NCI-H748 treated with DMSO at 0.1 percent for 48 hours (cell line): ENCODE measurements around the gene KCNK15.
"Not testable (repeated sequence)": the region's sequence is repeated elsewhere in the genome, so short reads cannot be mapped to it uniquely, and the experiment has no call there.

Experiments used
- DNase-seq: peaks from one replicate; lab custom pipeline; 2025; lab: John Stamatoyannopoulos, UW

KCNK15 gene

DNA sequence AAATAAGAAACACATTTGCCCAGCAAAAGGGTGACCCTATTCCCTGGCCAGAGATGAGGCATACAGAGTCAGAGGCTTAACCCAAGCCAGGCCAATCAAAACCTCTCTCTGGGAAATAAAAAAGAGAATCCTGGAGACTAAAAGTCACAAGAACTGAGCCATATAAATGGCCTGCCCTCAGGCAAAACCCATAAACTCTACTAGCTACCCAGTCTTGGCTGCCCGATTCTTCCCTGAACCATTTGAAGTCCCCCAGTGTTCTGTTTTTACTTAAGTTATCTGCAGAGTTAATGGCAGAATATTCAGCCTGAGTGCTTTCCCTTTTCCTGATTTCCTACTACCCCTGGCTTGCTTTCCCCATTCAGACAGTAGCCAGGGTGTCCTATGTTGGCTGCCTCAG is 13.9 kb downstream of the KCNK15 start:
- DNase-seq: no peak

DNA sequence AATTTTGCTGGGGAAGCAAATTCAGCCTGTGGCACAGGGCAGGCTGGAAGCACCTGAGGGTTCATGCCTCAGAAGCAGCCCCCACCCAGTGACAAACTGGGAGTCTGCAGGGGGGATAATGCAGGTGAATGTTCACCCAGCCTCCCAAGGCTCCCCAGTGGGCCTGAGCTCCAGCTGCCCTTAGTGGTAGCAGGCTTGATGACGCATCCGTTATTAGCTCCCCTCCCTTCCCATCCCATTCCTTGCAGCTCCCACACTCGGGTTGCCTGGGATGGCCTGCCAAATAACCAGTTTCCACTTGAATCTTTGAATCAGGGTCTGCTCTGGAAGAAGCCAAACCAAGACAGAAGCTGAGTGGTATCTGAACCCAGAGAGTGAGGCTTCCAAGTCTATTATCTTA is 15.8 kb downstream of the KCNK15 start:
- no peak for DNase-seq

DNA sequence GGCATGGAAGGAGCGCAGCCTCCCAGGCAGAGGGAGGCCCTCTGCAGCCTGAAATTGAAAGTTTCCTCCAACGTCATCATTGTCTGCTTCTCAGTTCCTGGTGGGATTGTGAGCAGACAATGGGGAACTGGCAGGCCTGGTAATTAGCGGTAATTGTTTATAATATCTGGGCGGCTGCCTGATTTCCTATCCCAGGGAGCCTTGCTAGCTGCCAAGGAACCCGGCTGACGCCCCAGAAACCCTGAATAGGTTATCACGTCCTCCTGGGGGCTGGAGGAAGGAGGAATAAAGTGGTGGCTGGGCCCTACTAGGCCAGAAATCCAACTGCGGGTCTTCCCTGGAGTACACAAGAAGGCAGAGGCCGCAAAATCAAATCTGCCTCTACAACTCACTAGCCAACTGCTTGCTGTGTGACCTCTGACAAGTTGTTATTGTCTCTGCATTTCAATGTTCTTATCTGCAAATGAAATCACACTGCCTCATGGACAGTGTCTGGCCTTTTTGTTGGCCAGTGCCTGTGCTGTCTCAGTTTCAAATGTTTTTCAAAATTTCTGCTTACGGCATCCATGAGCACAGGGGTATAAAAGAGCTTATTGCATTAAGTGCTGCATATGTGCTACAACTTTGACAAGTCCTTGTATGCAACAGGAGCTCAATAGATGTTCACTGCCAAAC is 16.9 kb downstream of the KCNK15 start:
- no peak for DNase-seq

DNA sequence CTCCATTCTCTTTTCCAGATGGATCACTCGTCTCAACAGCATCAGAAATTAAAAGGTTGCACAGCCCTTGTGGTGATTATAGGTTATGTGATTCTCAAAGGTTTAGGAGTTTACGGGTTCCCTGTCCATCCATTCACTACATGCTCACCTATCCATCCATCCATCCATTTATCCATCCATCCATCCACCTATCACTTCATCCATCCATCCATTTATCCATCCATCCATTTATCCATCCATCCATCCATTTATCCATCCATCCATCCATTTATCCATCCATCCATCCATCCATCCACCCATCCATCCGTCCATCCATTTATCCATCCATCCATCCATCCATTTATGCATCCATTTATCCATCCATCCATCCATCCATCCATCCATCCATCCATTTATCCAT is 18.1 kb downstream of the KCNK15 start:
- not testable (repeated sequence) for DNase-seq

DNA sequence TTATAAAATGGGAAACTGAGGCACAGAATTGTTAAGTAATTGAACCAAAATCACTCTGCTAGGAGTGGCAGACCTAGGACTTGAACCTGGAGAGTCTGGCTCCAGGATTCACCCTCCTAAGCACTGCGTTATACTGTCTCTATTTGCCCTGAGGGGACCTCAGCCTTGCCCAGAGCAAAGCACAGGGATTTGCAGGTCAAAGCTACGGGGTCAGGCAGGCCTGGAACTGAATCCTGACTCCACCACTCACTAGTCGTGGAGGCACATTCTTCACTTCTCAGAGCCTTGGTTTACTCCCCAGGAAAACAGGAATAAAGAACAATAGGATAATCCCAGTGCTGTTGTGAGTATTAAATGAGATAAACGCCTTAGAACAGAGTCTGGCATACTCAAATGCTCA is 19.4 kb downstream of the KCNK15 start:
- DNase-seq: no peak

DNA sequence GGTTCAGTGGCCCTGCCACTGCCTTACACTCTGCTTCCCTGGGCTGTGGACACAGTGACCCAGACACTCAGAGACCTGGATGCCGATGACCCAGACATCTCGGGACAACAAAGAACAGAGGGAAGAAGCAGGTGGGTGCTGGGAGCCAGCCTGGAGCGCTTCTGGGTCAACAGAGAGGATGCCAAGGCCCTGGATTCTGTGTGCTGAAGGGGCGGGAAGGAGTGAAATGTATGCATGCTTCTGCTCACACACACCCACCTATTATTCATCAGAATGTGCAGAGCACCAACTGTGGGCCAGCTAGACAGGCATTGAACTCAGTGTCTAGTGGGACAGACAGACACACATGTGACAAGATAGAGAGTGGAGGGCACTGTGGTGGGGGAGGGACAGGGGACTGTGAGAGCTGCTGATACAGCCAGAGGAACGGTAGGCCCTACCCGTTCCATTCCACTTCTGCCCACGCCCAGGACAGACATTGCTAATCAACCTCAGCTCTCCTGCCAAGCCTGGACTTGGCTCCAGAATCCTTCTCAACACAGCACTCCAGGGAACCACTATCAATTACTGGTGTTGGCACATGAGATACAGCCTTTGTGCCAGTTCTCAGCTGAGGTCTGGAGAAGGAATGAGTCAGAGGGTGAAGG is 20.2 kb downstream of the KCNK15 start:
- DNase-seq: no peak

DNA sequence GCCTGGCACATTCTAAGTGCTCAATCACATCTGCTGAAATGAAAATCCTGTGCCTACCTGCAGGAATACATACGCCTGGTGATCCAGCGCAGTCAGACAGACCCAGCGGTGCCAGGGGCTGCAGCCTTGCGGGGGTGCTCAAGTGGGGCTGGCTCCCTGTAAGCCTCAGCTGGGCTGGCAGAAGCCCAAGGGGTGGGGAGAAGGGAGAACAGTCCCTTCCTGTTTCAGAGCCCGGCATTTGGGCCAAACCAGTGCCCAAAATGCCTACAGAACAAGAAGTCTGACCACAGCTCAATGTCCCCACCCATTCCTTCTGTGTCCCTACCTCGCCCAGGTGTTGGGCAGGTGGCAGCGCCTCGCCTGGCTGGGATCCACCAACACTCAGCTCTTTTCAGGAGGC is 22.6 kb downstream of the KCNK15 start:
- no peak for DNase-seq

DNA sequence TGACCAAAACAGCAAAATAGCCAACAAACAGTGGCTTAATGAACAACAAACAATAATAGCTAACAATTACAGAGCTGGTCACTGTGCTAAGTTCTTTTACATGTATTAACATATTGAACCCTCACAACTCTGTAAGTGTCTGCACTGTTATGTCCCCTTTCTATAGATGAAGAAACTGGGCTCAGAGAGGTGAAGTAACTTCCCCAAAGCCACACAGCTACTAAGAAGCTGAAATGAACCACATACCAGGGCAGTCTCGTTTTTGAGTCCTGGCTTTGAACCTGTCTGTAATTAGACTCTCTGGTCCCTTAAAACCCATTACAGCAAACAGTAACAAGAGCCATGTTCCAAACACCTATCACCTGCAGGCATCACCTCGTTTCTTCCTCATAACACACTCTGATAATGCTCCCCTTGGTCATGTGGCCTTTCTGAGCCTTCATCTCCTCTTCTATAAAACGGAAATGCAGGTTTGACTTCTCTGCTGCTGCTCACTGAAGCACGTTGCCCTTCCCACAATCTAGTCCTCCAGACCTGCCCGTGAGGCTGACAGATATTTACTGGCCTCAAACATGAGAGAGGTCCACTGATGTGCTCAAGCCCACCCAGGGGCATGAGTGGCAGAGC is 23.3 kb downstream of the KCNK15 start:
- DNase-seq: no peak

DNA sequence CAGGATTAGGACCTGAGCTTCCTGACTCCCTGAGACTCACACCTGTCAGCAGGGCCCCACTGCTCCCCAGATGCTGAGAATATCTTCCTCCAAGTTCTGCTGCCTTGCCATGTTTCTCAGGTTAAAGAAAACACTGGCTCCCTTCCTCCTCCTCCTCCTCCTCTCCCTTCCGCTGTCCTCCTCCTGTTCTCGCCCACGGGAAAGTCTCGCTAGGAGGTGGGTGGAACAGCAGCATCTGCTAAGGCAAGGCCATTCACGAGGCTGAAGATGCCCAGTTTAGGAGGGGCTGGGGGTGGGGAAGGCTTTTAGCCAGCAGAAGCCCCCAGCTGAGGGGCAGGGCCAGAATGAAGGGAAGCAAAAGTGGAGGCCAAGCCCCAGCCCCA is 23.8 kb downstream of the KCNK15 start:
- DNase-seq: no peak

DNA sequence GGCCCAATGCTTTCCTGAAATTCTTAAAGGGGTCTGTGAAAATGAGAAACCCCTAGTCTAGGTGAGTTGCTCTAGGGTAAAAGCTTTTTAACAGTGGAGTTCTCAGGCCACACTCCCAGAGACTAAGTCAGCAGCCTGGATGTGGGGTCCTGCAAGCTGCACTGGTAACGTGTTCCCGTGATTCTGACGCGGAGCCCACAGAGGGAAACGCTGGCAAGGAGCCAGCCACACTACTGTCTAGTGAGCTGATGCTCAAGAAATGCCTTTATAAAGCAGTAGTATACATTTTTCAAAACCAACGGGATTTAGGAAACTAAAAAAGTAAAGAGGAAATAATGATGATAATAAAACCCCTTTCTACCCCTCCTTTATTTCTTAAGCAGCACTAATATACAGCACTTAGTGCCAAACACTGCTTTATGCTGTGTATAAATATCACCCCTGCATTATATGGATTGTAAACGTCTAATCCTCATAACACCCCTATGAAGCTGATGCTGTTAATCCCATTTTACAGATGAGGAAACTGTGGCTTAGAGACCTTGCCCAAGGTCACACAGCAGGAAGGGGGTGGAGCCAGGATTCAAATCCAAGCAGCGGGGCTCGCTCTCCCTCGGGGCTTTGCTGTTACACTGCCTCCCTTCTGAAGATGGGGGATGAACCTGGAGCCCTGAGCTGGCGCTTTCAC is 25.0 kb downstream of the KCNK15 start:
- DNase-seq: no peak

DNA sequence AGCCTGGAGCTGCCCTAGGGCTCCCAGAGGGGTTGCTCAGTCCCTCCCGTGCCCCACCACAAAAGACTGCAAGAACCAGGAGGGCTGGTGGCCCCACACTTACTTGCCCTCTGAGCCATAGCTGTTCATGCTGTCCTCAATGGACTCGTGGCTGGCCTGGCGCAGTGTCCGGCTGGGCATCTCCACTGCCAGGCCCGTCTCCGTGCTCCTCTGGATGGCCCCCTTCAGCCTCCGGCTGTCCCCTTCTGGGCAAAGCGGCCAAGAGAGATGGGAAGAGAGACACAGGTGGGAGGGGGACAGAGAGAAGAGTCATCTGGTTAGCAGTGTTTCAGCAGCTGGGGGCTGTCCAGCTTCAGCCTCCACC is 25.5 kb downstream of the KCNK15 start:
- DNase-seq: no peak

DNA sequence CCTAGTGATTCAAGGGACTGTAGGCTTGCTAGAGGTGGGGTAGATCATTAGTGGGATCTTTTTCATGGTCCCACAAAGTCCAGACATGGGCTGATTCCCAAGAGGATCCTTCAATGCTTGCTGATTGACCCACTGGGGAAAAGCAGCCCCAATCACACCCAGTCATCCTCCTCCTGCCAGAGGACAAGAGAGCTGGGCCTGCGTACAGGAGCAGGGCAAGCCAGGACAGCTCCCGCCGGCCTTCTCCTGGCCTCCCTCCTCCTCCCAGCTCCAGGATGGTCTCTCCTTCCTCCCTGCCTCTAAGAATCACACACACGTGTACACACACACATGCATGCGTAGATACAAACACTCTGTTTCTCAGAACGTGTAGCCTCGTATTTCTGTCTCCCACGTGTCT is 27.0 kb downstream of the KCNK15 start:
- DNase-seq: no peak

DNA sequence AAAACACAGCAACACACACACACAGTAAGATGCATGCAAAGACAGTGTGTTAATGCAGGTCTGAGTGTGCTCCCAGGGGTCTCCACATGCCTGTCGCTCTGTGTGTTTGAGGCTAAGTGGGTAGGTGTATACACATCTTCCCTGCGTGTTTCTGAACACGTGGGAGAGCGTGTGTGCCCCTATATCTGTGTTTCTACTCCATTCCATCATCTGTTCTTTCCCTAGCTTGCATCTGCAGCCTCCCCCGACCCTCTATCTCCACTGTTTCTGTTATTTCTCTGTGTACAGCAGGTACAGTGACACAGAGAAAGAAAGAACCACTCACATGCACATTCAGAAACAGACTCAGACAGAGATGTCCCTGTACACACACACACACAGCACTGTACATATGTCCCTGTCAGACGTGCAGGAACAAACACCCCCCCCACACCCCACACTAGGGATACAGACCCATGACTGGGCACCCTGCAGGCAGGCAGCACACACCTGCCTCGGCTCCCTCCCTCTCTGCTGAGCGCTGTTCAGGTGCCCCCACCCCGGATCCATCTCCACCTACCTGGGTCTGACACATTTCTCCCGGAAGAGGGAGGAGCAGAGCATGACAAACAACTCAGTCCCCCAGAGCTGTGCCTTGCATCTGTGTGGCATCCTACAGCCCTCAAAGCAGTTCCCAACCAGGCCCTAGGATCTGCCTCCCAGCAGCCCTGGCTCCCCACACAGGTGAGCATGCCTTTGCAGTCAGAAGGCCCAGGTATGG is 27.6 kb downstream of the KCNK15 start:
- DNase-seq: no peak

DNA sequence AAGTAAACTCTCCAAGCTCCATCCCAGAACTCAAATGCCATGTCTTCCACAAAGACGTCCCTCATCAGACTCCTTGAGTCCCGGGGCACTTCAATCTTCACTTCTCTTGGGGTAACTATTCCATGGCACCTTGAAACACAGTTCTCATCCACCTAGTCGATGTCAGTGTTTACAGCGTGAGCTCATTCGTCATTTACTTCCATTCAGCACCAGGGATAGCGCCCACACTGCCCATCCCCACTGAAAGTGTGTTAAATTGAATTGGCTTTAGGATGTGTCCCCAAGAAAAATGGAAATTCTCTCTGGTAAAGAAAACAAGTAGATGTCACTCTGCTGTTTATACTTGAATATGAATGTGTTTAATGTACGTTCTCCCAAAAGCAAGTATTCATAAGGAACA is 31.3 kb downstream of the KCNK15 start:
- no peak for DNase-seq

DNA sequence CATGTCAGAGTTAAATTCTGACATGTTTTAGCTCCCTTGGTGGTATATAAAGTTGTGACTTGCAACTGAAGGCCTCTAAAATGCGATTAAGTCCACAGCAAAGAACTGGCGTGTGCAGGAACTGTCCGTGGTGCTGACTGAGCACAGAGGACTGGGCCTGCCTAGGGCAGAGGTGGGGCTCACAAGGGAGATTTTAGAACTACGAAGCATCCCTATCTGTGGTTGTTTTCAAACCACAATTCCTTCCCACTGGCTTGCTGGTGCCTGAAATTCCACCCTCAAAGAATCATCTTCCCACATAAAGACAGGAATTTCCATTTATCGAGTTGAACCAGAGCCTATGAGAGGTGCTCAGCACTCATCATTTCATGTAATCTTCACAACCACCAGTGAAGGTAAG is 34.6 kb downstream of the KCNK15 start:
- DNase-seq: no peak

DNA sequence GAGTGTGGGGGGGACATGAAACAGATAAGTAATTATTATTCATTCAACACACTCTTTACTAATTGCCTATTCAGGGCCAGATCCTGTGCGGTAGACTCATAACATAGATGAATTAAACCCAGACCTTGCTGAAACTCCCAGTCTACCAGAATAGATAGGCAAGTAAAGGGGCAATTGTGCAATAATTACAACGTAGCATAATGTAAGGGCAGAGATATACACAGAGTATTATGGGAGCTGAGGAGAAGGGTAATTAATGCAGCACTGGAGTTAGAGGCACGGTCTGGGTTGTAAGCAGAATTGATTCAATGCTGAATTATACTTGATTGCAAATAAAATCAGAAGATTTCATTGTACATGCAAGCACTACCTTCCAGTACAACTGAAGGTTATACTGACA is 35.5 kb downstream of the KCNK15 start:
- DNase-seq: no peak

DNA sequence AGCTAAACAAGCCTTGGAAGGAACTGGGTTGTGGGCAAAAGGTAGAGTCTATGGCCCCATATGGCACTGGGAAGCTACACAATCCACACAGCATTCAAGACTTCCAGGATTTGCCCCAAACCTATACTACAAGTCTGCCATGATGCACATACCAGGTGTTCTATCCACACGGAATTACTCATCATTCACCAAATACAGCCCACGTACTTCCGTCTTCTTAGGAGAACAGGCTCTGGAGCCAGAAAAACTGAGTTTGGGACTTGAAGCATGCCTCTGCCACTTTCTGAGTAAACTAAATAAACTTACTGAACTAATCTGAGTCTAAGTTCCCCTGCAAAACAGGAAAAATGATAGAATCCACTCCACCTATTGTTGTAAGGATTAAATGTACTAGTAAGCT is 36.1 kb downstream of the KCNK15 start:
- no peak for DNase-seq

DNA sequence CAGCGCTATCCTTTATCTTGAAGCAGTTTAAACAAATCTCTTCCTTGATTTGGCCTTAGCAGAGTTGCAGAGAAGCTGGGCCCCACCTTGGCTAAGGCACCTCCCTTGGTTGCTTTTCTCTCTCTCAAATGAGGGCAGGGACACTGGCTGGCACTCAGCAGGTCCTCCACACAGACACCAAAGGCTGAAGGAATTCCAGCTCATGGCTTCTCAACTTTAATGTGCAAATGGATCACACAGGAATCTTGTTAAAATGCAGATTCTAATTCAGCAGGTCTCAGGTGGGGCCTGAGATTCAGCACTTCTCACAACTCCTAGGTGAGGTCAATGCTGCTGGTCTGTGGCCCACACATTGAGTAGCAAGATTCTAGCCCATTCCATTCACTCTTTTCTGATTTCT is 39.0 kb downstream of the KCNK15 start:
- no peak for DNase-seq

DNA sequence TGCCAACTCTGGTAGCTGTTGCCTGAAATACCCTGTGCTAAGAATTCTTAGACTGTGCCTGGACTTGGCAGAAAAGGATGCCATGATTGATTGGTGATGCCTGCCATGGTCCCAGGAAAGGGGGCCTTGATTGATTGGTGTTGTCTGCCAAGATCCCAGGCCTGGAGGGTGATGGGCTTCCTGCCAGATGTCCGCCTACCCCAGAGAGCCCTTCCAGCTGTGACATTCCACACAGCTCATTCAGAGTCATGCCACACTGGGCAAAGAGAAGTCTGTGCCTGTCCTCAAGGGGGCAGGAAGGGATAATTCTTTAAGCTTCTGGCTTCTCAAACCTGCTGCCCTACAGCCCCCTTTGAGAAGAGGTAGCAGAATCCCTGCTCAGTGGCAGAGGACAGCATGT is 40.1 kb downstream of the KCNK15 start:
- DNase-seq: no peak

DNA sequence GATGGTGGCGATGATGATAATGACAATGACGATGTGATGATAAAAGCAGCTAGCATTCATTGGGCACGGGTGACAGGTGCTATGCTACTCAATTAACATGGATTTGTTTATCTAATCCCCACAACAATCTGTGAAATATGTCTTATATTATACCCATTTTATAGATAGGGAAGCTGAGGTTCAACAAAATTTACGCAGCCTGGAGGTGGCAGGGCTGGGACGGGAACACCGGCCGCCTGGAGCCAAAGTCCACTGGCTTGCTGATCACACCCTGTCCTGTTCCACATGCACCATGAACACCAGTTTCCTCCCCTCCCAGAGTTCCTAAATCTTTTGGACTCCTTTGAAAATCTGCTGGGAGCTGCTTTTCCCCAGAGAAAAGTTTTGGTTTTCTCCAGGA is 41.6 kb downstream of the KCNK15 start:
- DNase-seq: no peak

DNA sequence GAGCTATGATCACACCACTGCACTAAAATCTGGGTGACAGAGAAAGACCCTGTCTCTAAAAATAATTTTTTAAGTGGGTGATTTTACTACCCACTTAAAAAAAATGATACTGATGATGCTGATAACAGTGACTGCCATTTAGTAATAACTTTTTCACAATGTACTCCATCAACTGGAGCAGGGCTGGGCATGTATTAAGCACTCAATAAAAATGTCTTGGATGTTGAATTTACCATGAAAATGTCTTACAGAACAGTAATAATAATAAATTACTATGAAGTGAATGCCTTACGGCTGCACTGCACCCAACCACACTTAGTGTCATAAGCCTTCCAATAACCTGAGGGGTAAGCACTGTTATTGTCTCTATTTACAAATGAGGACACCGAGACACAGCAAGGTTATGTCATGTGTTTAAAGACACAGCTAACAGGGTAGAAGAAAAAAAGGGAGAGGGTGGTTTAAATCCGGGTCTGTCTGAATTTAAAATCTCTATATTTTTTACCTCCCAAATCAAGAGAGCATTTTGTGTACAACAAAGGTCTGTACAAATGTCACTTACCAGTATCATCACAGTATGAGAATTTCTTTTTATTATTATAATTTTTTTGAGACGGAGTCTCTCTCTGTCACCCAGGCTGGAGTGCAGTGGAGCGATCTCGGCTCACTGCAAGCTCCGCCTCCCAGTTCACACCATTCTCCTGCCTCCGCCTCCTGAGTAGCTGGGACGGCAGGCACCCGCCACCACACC is 43.2 kb downstream of the KCNK15 start:
- no peak for DNase-seq
